ENCODE measurements around the gene TOR1A. TPM values are rescaled to one million over a fixed set of nuclear protein-coding genes. Genes with fewer than 3 reads are reported as not detected.
A peak's percentile ranks its signal among the peaks of the same experiment; 100 is the strongest.

The TOR1A gene
- total RNA-seq, 6 experiments from 2014 or later, result 18.4 to 41.3 (median 23.0) TPM

- ATAC-seq (no peak), DNase-seq (no peak)
- no peaks in the 10 kb centered on the region for H3K9me3 ChIP-seq
- intact Hi-C loops (cut with DNase I), result no loop called here
- peaks cover 0 to under 1% (median 0%) of the 10 kb centered on the region in 4 donors for H3K4me1 ChIP-seq
- H3K27me3 ChIP-seq, result no peaks in the 10 kb centered on the region
- H3K27ac ChIP-seq, result no peak overlapping the region
- peaks cover 9 to 68% (median 28%) of the 10 kb centered on the region in 4 donors for H3K36me3 ChIP-seq
- 90% methylated on average over 2 of the region's 9 CpGs for WGBS (ENCODE audit: insufficient coverage, low coverage, low lambda C conversion rate, missing lambda C conversion rate)
- no peak for TF ChIP-seq POLR2A (IDR thresholded peaks at IDR 0.05)
- H3K4me3 ChIP-seq, result no peak overlapping the region
These were observed 4.1 kb upstream of the TOR1A start for GRCh38 chr9:129828051-129828450.

DNA sequence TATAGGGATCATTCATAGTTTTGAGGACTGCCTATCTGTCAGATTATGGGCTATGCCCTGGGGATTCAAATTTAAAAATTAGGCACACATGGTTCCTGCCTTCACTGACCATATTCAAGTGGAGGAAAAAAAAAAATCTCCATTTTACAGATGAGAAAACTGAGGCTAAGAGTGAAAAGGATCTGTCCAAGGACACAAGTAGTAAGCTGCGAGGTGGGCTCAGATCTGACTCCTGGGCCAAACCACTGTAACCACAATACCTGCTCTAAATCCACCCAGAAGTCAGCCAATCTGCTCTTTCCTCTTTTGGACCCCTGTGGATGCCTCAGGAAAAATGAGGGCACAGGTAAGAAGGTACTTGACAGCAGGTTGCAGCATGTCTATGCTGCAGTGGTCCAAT is 2.8 kb upstream of the TOR1A start:
- no peak for ATAC-seq
- DNase-seq, result no peak
- no peak overlapping the region for H3K4me3 ChIP-seq
- H3K9me3 ChIP-seq, result no peaks in the 10 kb centered on the region
- peaks cover 0 to 5% (median 2%) of the 10 kb centered on the region in 4 donors for H3K4me1 ChIP-seq
- no peak overlapping the region for H3K27ac ChIP-seq
- no peaks in the 10 kb centered on the region for H3K27me3 ChIP-seq
- H3K36me3 ChIP-seq, result peaks cover 9 to 61% (median 26%) of the 10 kb centered on the region in 4 donors
- WGBS (ENCODE audit: insufficient coverage, low coverage, low lambda C conversion rate, missing lambda C conversion rate), result 88% methylated on average over 1 of the region's 1 CpG
- intact Hi-C loops (cut with DNase I), result no loop called here
- no peak for TF ChIP-seq POLR2A (IDR thresholded peaks at IDR 0.05)
- TF ChIP-seq CTCF (IDR thresholded peaks at IDR 0.05), result no peak

DNA sequence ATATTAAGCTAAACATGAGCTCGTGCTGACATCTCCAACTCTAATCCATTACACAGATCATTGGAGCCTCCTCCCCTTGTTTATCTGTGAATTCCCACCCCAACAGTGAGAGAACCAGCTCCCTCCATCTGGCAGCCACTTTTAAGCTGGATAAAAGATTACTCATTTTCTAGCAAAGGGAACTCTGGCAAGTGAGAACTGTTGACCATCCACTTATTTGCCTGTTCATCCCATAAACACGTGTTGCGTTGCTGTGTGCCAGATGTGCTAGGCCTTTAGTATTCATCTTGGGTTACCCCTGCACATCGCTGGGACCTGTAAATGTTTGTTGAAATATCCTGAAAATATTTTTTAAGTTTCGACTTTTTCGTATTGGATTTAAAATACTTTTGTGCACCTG is 2.4 kb upstream of the TOR1A start:
- intact Hi-C loops (cut with DNase I), result no loop called here
- DNase-seq, result no peak
- Histone ChIP-seq H3K27ac (no peak overlapping the region), H3K27me3 (no peaks in the 10 kb centered on the region), H3K36me3 (peaks cover 5 to 61% (median 28%) of the 10 kb centered on the region in 4 donors), H3K4me3 (no peak overlapping the region), H3K4me1 (peaks cover 0 to 5% (median 2%) of the 10 kb centered on the region in 4 donors), H3K9me3 (no peaks in the 10 kb centered on the region)
- no peak for ATAC-seq
- WGBS (ENCODE audit: insufficient coverage, low coverage, low lambda C conversion rate, missing lambda C conversion rate), result 68% methylated on average over 6 of the region's 6 CpGs
- TF ChIP-seq POLR2A (IDR thresholded peaks at IDR 0.05) (no peak), CTCF (IDR thresholded peaks at IDR 0.05) (no peak)

- no peaks in the 10 kb centered on the region for H3K27me3 ChIP-seq
- 0% methylated on average over 9 of the region's 15 CpGs for whole genome bisulfite sequencing (ENCODE audit: insufficient coverage, low coverage, low lambda C conversion rate, missing lambda C conversion rate)
- ATAC-seq (peak; percentile 39 to 56 (median 46)), DNase-seq (no peak)
- peaks cover 0 to 5% (median 2%) of the 10 kb centered on the region in 4 donors for H3K4me1 ChIP-seq
- H3K9me3 ChIP-seq, result no peaks in the 10 kb centered on the region
- intact Hi-C loops (cut with DNase I), result no loop called here
- TF ChIP-seq POLR2A (IDR thresholded peaks at IDR 0.05), result no peak
- TF ChIP-seq CTCF (IDR thresholded peaks at IDR 0.05), result no peak
- peak overlapping the region in 1 of 3 donors; percentile 74 for H3K27ac ChIP-seq
- H3K4me3 ChIP-seq, result peak overlapping the region; percentile 68 to 99 (median 86)
- H3K36me3 ChIP-seq, result peaks cover 0 to 50% (median 17%) of the 10 kb centered on the region in 4 donors
These were observed 398 bp downstream of the TOR1A start for GRCh38 chr9:129823542-129823934.

- Histone ChIP-seq H3K9me3 (no peaks in the 10 kb centered on the region), H3K27me3 (no peaks in the 10 kb centered on the region), H3K4me3 (peak overlapping the region; percentile 68 to 99 (median 86)), H3K27ac (no peak overlapping the region), H3K36me3 (peaks cover 0 to 50% (median 14%) of the 10 kb centered on the region in 4 donors), H3K4me1 (peaks cover 0 to 5% (median 2%) of the 10 kb centered on the region in 4 donors)
- ATAC-seq (peak; percentile 30 to 41 (median 35)), DNase-seq (peak in 2 of 3 donors; percentile 41 to 55)
- 7% methylated on average over 9 of the region's 26 CpGs for WGBS (ENCODE audit: insufficient coverage, low coverage, low lambda C conversion rate, missing lambda C conversion rate)
- intact Hi-C loops (cut with DNase I), result no loop called here
- TF ChIP-seq CTCF (IDR thresholded peaks at IDR 0.05) (no peak), POLR2A (IDR thresholded peaks at IDR 0.05) (no peak)
These were observed 916 bp downstream of the TOR1A start for GRCh38 chr9:129822898-129823541.
